Lung (tissue), 12 donors: Measurements from ENCODE around the gene JADE1. TPM values are rescaled to one million over a fixed set of nuclear protein-coding genes. Genes with fewer than 3 reads are reported as not detected.
A peak's percentile ranks its signal among the peaks of the same experiment; 100 is the strongest.

ENCODE experiments used
- ATAC-seq: fragments of 200-7000 bp; cut with Tn5 transposase; one replicate; pipeline ENCODE4 v1.9.1; 2020; ENCODE audit warnings: moderate number of reproducible peaks; ENCODE audit not compliant: insufficient read depth, low FRiP score
- DNase-seq, 3 donors: peaks; one replicate each; pipeline ENCODE4 v3.0.0-alpha.2; 2013 to 2017
- H3K27ac ChIP-seq, 2 donors: one replicate each; pipeline ENCODE4 v1.5.1; 2013; ENCODE audit warnings: mild to moderate bottlenecking in 2 of 2, moderate library complexity in 2 of 2, control low read depth in 1 of 2, inconsistent platforms in 1 of 2, low read depth in 1 of 2, low read length in 1 of 2
- H3K27me3 ChIP-seq, 3 donors: one replicate each; pipeline ENCODE4 v1.5.1; 2013; ENCODE audit warnings: low read length in 2 of 3; ENCODE audit not compliant: control insufficient read depth in 3 of 3, insufficient read depth in 3 of 3
- H3K36me3 ChIP-seq, 4 donors: one replicate each; pipeline ENCODE4 v1.5.1; 2013; ENCODE audit warnings: low read length in 4 of 4, mild to moderate bottlenecking in 1 of 4, moderate library complexity in 1 of 4; ENCODE audit not compliant: control insufficient read depth in 4 of 4, insufficient read depth in 4 of 4
- H3K4me1 ChIP-seq, 5 donors: one replicate each; pipeline ENCODE4 v1.5.1; 2013; ENCODE audit warnings: low read length in 5 of 5, mild to moderate bottlenecking in 2 of 5, moderate library complexity in 1 of 5; ENCODE audit not compliant: control insufficient read depth in 5 of 5, insufficient read depth in 5 of 5
- H3K4me3 ChIP-seq: one replicate; pipeline ENCODE4 v1.5.1; 2013; ENCODE audit warnings: mild to moderate bottlenecking, control low read depth, moderate library complexity
- H3K9ac ChIP-seq, 2 donors: one replicate each; pipeline ENCODE4 v1.5.1; 2013; ENCODE audit warnings: low read length in 2 of 2, control low read depth in 1 of 2; ENCODE audit not compliant: insufficient read depth in 1 of 2
- H3K9me3 ChIP-seq, 4 donors: one replicate each; pipeline ENCODE4 v1.5.1; 2013; ENCODE audit warnings: low read length in 3 of 4, mild to moderate bottlenecking in 1 of 4, moderate library complexity in 1 of 4; ENCODE audit not compliant: control insufficient read depth in 4 of 4, insufficient read depth in 3 of 4
- WGBS, 2 donors: extraction: QIAGEN DNeasy Blood & Tissue Kit; methylation state at CpG; one replicate each; pipeline ENCODE4 v1.1.7; 2013; 5-methylcytosine and 5-hydroxymethylcytosine counted together
- polyA plus RNA-seq, 2 donors: library from polyadenylated mRNA; stranded (reverse); fragments of 200-250 nt; gene quantifications; one replicate each; pipeline ENCODE4 v1.2.1, GENCODE V29; 2013
- total RNA-seq, 2 donors: library from RNA; depleted of rRNA in 1 of 2; stranded (reverse); fragments of >200 nt in 1 of 2; gene quantifications; one replicate each; pipeline ENCODE4 v1.2.1, GENCODE V29; 2014 to 2021
- TF ChIP-seq, protein P1 (sequence below): IDR thresholded peaks from 2 replicates; pipeline ENCODE4 v1.5.1; 2012; ENCODE audit warnings: mild to moderate bottlenecking; ENCODE audit errors: control extremely low read depth, extremely low read depth
- donor health status: control.
- donor health status: control.
- donor health status: Bipolar disorder and iron deficiency.
- donor health status: healthy.
- donor health status: DM: yes; HTN: yes; CAD: no.

Gene JADE1
- total and polyA plus RNA-seq, 4 donors = 8.9 to 46.1 (median 17.5) TPM

DNA sequence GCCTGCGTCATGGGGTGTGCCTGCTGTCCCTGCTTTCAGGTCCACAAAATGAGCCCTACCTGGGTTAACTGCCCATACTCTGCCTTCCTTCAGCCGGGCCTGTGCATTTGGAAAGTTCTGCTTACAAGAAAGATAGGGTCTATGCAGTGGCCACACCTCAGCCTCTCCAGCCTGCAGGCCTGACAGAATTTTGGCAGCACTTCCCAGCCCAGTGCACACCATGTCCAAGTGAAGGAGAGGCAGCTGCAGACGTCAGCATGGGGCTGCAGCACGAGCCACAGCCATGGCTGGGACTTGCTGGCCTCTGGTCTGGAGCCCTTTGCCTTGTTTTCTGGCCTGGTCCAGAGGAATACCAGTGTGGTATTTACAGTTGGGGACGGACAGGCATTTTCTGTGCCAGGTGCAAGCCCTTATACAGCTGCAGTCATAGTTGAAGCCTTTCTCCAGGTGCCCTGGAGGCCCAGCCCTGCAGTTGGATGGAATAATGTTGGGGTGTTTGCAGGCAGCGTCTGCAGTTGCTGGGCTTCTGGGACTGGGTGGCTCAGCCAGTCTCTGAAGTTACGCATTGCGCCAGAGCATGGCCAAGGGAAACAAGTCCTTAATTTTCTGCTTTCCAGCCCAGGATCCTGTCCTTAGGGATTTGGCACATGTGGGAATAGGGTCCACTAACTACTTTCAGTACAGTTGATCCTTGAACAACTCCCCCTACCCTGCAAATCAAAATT lies 26.2 kb downstream of the JADE1 start:
- 61 to 76% methylated on average over 8 of the region's 8 CpGs for WGBS, 2 donors
- Histone ChIP-seq H3K4me1 (peaks cover 12 to 26% (median 21%) of the 10 kb centered on the region in 5 donors), H3K27me3 (no peaks in the 10 kb centered on the region), H3K27ac (peak overlapping the region; percentile 52 to 86), H3K4me3 (no peak overlapping the region), H3K9me3 (no peaks in the 10 kb centered on the region), H3K36me3 (peaks cover 0 to 9% (median 3%) of the 10 kb centered on the region in 4 donors), H3K9ac (no peak overlapping the region)
- DNase-seq (peak; percentile 75 to 87 (median 80)), ATAC-seq (peak; percentile 20)
- TF ChIP-seq, protein P1, sequence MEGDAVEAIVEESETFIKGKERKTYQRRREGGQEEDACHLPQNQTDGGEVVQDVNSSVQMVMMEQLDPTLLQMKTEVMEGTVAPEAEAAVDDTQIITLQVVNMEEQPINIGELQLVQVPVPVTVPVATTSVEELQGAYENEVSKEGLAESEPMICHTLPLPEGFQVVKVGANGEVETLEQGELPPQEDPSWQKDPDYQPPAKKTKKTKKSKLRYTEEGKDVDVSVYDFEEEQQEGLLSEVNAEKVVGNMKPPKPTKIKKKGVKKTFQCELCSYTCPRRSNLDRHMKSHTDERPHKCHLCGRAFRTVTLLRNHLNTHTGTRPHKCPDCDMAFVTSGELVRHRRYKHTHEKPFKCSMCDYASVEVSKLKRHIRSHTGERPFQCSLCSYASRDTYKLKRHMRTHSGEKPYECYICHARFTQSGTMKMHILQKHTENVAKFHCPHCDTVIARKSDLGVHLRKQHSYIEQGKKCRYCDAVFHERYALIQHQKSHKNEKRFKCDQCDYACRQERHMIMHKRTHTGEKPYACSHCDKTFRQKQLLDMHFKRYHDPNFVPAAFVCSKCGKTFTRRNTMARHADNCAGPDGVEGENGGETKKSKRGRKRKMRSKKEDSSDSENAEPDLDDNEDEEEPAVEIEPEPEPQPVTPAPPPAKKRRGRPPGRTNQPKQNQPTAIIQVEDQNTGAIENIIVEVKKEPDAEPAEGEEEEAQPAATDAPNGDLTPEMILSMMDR = no peak

DNA sequence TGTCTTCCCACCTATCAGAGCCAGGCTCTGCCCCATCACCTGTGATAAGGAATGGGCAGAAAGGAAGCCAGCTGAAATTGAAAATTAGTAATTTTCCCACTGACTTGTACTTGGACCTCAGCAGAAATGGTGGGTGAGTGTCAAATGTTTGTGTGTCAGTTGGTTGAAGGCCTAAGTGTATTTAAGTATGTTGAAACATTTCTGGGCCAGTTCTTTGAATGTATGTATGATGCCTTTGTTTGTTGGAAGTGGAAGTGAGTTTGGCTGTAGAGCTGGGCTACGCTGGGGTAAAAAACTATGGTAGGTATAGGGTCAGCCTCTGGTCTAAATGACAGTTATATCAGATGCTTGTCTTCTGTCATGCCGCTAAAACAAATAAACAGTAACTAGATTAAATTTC lies 27.7 kb downstream of the JADE1 start:
- Histone ChIP-seq H3K9ac (no peak overlapping the region), H3K9me3 (no peaks in the 10 kb centered on the region), H3K36me3 (peaks cover 0 to 6% (median 3%) of the 10 kb centered on the region in 4 donors), H3K4me3 (no peak overlapping the region), H3K27ac (peak overlapping the region in 1 of 2 donors; percentile 66), H3K27me3 (no peaks in the 10 kb centered on the region), H3K4me1 (peaks cover 7 to 19% (median 11%) of the 10 kb centered on the region in 5 donors)
- no peak for ATAC-seq
- no peak for DNase-seq
- WGBS, 2 donors = 91 to 96% methylated on average over 2 of the region's 2 CpGs
- TF ChIP-seq, protein P1 = no peak

DNA sequence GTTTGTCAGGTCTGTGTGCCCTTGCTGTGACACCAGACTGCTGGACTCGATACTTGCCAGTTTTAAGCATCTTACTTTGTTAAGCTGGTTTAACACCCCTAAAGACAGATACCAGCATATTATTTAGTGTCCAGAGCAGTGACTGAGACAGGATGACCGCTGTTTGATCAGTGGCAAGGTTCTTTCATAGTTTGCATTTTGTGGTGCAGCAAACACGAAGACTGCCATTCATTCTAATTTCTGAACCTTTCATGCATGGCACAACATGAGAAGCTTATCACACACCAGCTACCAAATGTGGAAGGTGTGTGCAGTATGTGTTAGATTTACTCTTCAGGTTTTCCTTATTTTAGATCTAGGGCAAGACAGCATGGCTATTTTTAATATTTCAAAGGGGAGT lies 28.2 kb downstream of the JADE1 start:
- H3K36me3 ChIP-seq = peaks cover 0 to 9% (median 3%) of the 10 kb centered on the region in 4 donors
- no peak overlapping the region for H3K4me3 ChIP-seq
- H3K4me1 ChIP-seq = peaks cover 2 to 18% (median 10%) of the 10 kb centered on the region in 5 donors
- no peak overlapping the region for H3K9ac ChIP-seq
- DNase-seq (no peak), ATAC-seq (no peak)
- H3K9me3 ChIP-seq = no peaks in the 10 kb centered on the region
- H3K27me3 ChIP-seq = no peaks in the 10 kb centered on the region
- TF ChIP-seq, protein P1 = no peak
- H3K27ac ChIP-seq = peak overlapping the region in 1 of 2 donors; percentile 66
- 94 to 99% methylated on average over 3 of the region's 3 CpGs for WGBS, 2 donors
